Activated CD8-positive, alpha-beta T cell treated with anti-CD3 and anti-CD28 coated beads for 36 hours (primary cell): ENCODE results near the gene NETO2. TPM values are rescaled to one million over a fixed set of nuclear protein-coding genes. Genes with fewer than 3 reads are reported as not detected.

Experiments
- ATAC-seq: fragments of 200-7000 bp; cut with Tn5 transposase; one replicate; pipeline ENCODE4 v1.10.0; 2021; ENCODE audit warnings: mild to moderate bottlenecking, moderate library complexity
- CTCF ChIA-PET: fragments of 350-600 bp; sonication (Branson Sonifier 250); formaldehyde crosslinking; loops from one replicate; lab custom pipeline; 2021; ENCODE audit warnings: antibody characterized with exemption; lab: Charles Lee
- POLR2A ChIA-PET: fragments of 350-600 bp; sonication (Branson Sonifier 250); formaldehyde crosslinking; loops from one replicate; lab custom pipeline; 2021; ENCODE audit warnings: antibody characterized with exemption; lab: Charles Lee
- DNase-seq: peaks from one replicate; pipeline ENCODE4 v3.0.0-alpha.2; 2020
- H3K27ac Mint-ChIP-seq: one replicate; pipeline ENCODE4 v1.8.0; 2021; ENCODE audit warnings: mild to moderate bottlenecking, mixed read lengths
- H3K27me3 Mint-ChIP-seq: one replicate; pipeline ENCODE4 v1.8.0; 2021; ENCODE audit warnings: mixed read lengths
- H3K36me3 Mint-ChIP-seq: one replicate; pipeline ENCODE4 v1.8.0; 2021; ENCODE audit warnings: low read depth, mixed read lengths
- H3K4me1 Mint-ChIP-seq: one replicate; pipeline ENCODE4 v1.8.0; 2021; ENCODE audit warnings: low read depth, mixed read lengths
- H3K4me3 Mint-ChIP-seq: one replicate; pipeline ENCODE4 v1.8.0; 2021; ENCODE audit warnings: mild to moderate bottlenecking, moderate library complexity, mixed read lengths
- H3K9me3 Mint-ChIP-seq: one replicate; pipeline ENCODE4 v1.8.0; 2021; ENCODE audit warnings: mixed read lengths
- intact Hi-C: fragments of 100-400 bp; cut with micrococcal nuclease; formaldehyde crosslinking; loops from one replicate; pipeline ENCODE4 v1.10.0; 2022
- total RNA-seq, 2 experiments: library from RNA; stranded (reverse); gene quantifications; one replicate each; pipeline ENCODE4 v1.2.3, GENCODE V29; 2021
- TF ChIP-seq, protein P1 (sequence below): fragments of 200-600 bp; IDR thresholded peaks from one replicate; pipeline ENCODE4 v1.8.0; 2022; ENCODE audit warnings: antibody characterized with exemption, mild to moderate bottlenecking

The NETO2 gene
- total RNA-seq, 2 experiments from 2014 or later: 2.8 to 3.1 TPM

DNA sequence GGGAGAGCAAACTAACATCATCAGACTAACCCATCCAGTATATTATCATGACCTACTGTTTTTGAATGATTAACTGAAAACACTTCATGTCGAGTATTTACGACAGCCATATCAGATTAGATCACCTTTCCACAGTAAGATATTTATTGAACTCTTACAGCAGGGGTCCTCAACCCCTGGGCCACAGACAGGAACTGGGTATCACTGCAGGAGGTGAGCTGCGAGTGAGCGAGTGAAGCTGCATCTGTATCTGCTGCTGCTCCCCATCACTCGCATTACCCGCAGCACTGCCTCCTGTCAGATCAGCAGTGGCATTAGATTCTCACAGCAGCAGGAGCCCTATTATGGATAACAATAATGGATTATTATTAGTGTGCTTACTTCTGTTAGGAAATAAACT lies 59.5 kb downstream of the NETO2 start:
- peaks cover 4% of the 10 kb centered on the region for H3K36me3 Mint-ChIP-seq
- POLR2A ChIA-PET: no interaction called here
- ATAC-seq (no peak), DNase-seq (no peak)
- H3K4me1 Mint-ChIP-seq: no peaks in the 10 kb centered on the region
- no peak overlapping the region for H3K4me3 Mint-ChIP-seq
- no peaks in the 10 kb centered on the region for H3K27me3 Mint-ChIP-seq
- intact Hi-C loops: no loop called here
- TF ChIP-seq, protein P1, sequence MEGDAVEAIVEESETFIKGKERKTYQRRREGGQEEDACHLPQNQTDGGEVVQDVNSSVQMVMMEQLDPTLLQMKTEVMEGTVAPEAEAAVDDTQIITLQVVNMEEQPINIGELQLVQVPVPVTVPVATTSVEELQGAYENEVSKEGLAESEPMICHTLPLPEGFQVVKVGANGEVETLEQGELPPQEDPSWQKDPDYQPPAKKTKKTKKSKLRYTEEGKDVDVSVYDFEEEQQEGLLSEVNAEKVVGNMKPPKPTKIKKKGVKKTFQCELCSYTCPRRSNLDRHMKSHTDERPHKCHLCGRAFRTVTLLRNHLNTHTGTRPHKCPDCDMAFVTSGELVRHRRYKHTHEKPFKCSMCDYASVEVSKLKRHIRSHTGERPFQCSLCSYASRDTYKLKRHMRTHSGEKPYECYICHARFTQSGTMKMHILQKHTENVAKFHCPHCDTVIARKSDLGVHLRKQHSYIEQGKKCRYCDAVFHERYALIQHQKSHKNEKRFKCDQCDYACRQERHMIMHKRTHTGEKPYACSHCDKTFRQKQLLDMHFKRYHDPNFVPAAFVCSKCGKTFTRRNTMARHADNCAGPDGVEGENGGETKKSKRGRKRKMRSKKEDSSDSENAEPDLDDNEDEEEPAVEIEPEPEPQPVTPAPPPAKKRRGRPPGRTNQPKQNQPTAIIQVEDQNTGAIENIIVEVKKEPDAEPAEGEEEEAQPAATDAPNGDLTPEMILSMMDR: no peak
- H3K27ac Mint-ChIP-seq: no peak overlapping the region
- no peaks in the 10 kb centered on the region for H3K9me3 Mint-ChIP-seq
- CTCF ChIA-PET: no interaction called here

DNA sequence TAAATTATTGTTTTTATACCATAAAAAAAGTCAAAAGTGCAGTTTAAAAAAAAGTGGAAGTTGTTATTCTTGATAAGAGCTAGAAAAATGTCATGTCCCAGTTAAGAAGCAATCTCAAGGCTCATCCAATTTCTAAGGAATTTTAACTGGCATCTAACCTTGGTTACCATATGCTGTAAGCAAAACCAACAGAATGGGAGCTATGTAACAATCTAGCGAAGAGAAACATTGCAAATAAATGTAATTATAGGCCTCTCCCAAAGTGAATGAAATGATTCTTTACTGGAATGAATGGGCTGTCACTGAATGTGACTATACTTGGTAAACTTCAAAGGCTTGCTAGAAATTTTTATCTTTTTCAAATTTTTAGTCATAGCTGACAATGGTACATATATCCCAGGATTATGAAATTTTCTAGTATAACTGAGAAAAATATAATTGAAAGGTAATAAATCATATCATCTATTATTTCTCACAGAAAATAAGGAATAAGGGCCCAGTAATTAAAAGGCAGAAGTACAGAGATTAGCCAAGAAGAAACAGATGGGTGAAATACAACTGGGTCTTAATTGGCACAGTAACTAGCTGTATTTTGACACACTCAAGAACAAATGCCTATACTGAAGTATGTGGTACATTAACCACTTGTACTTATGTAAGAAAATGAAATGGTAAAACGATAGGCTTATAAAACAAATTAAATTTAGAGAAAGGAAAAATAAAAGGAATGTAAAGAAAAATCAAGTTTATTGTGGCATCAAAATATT lies 61.5 kb downstream of the NETO2 start:
- no peak for ATAC-seq
- no peak for DNase-seq
- Mint-ChIP-seq H3K36me3 (peaks cover 4% of the 10 kb centered on the region), H3K27ac (no peak overlapping the region), H3K4me1 (no peaks in the 10 kb centered on the region), H3K4me3 (no peak overlapping the region), H3K9me3 (no peaks in the 10 kb centered on the region), H3K27me3 (no peaks in the 10 kb centered on the region)
- intact Hi-C loops: no loop called here
- CTCF ChIA-PET: interaction anchor here (0.9 to 1.3 kb wide), 3 partner anchors 8 to 44 kb away, joined by 3 to 7 read pairs (median 4); no protein-coding TSS in a partner anchor
- TF ChIP-seq, protein P1: no peak
- POLR2A ChIA-PET: no interaction called here

DNA sequence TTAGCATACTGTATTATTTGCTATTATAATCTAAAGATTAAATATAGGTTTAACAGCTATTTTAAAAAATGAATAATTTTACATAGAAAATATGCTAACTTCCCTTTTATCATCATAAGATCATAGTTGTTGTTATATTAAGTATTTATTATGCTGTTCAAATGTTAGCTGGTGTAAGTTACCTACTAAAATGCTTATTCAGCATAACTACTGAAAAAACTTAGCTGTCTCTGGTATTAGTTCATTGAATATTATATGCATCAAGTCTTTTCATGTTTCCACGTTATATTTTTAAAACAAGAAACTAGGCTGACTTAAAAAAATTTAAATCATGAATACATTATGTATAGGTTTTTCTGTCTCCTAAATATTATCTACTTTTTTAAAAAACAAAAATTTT lies 62.6 kb downstream of the NETO2 start:
- no peaks in the 10 kb centered on the region for H3K4me1 Mint-ChIP-seq
- no peaks in the 10 kb centered on the region for H3K27me3 Mint-ChIP-seq
- H3K9me3 Mint-ChIP-seq: no peaks in the 10 kb centered on the region
- intact Hi-C loops: no loop called here
- ATAC-seq (no peak), DNase-seq (no peak)
- H3K36me3 Mint-ChIP-seq: peaks cover 4% of the 10 kb centered on the region
- ChIA-PET CTCF (interaction anchor here (0.6 to 1.3 kb wide), 2 partner anchors 43 to 408 kb away, joined by 3 to 7 read pairs; no protein-coding TSS in a partner anchor), POLR2A (no interaction called here)
- no peak overlapping the region for H3K4me3 Mint-ChIP-seq
- no peak overlapping the region for H3K27ac Mint-ChIP-seq
- TF ChIP-seq, protein P1: no peak

DNA sequence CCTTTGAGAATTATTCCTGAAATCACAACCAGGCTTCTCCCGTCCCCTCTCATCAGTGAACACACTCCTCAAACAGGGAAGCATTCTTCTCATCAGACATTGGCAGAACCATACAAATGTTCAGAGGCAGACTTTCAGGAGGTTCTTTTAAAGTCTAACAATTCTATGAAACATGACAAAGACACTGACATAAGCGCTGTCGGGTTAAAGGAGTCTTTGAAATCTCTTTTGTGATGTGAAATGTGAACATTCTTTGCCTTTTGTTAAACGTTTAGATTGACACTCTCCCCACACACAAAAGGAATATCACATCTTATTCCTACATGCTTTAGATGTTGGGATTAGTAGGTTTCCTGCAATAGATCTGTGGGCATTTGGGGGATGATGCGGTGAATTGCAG lies 63.9 kb downstream of the NETO2 start:
- intact Hi-C loops: no loop called here
- Mint-ChIP-seq H3K27me3 (no peaks in the 10 kb centered on the region), H3K4me1 (no peaks in the 10 kb centered on the region), H3K4me3 (no peak overlapping the region), H3K9me3 (no peaks in the 10 kb centered on the region), H3K27ac (no peak overlapping the region), H3K36me3 (peaks cover 4% of the 10 kb centered on the region)
- ChIA-PET POLR2A (no interaction called here), CTCF (no interaction called here)
- TF ChIP-seq, protein P1: no peak
- ATAC-seq (no peak), DNase-seq (no peak)
